ENCODE data around the gene ASB15.

The ASB15 gene

GRCh38 chr7:123673137-123673732, 71.6 kb downstream of the ASB15 start:
- no peak for DNase-seq

DNA sequence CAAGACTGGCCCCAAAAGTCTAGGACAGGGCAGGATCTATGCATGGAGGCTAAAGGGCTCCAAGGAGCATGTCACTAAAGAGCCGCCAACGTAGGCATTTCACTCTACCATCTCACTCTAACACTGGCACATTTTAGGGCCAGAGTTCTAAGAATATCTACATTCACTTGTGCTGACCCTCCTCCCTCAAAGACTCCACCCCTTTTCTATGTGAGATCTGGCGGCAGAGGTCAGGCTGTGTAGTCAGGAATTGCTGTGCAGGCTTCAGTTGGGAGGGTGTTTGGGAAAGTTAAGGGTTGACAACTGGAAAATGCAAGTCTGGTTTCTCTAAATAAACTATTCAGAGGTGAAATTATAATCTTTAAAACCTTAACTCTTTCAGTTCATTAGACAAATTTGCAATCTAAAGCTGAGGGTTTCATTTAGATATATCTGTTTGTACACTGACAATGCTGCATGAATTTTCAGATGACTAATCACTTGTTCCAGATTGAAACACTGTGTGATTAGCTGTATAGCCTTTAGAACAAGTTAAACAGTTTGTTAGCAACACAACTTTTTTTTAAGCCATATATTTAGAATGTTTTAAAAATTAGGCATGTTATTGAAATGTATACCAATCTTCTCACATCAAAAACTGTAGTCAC, 72.3 kb downstream of the ASB15 start:
- DNase-seq: no peak

GRCh38 chr7:123674399-123675180, 73.0 kb downstream of the ASB15 start:
- DNase-seq: no peak

DNA sequence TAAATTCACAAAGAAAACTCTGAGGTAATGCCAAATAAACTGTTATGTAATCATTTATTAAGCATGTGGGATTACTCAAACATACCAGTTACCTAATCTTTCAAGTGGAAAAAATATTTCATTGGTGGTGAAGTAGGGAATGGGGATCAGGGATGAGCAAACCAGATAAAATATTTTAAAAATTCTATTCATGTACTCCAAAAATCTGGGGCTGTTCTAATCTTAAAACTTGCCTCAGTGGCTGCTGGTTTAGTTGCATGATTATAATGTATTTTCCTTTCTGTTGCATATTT, 73.5 kb downstream of the ASB15 start:
- DNase-seq: no peak

- DNase-seq: no peak
Measured at GRCh38 chr7:123677061-123677715, 75.6 kb downstream of the ASB15 start.

GRCh38 chr7:123679614-123680013, 78.0 kb downstream of the ASB15 start:
- no peak for DNase-seq

DNA sequence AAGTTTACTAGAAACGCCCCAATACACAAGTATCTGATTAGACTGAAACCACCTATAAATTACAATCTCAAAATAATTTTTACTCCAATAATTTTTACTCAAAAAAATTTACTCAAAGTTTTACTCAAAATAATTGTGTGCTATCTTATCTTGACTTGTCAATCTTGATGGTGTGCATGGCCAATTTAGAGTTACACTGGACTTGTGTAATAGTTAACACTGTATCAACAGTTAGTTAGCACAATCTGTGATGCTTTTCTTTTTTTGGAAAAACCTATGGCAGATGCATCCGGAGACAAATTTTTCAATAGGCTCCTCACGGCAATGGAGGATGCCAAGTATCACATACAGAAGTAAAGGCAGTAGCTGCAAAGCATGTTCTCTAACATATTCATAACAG, 79.0 kb downstream of the ASB15 start:
- no peak for DNase-seq

DNA sequence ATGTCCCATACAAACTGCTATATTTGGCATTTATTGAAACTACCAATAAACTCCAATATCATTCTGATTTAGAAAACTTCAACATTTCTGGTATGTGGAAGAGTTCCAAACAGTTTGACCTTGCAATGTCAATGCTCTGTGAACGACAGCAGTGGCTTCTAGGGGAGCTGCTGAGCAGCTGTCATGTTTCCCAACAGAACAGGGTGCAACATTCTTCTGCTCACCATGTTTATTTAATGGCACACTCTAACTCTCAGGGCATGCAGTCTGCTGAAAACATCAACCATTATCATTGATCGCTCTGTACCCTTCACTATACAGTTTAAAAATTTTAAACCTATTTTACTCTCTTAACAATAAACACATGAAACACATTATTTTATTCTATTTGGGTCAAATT, 79.9 kb downstream of the ASB15 start:
- DNase-seq: no peak

- DNase-seq: no peak
Measured at GRCh38 chr7:123682690-123683089, 81.1 kb downstream of the ASB15 start.

- DNase-seq: no peak
Measured at GRCh38 chr7:123687161-123687560, 85.5 kb downstream of the ASB15 start.

DNA sequence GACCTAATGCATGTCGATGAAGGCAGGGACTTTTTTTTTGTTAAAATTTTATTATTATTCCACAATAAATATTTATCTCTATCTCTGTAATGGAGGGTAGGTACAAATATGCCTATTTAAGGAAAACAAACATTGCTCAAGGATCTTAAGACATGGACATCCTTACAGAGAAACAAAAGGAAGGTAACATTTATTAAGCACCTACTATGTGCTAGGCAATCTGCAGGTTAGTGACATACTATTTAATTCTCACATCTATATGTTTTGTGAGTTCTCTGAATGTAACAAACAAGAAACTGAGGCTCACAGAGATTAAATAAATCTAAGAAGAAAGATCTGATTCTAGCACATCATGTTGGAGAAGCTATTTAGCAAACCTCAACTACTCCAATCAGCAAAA, 86.1 kb downstream of the ASB15 start:
- DNase-seq: no peak
